AG10803 (cell line): ENCODE measurements around the gene CLIC6.

Experiments
- DNase-seq: peaks from one replicate; pipeline ENCODE4 v3.0.0; 2010; ENCODE audit warnings: low read depth
- H3K4me3 ChIP-seq: 2 replicates; pipeline ENCODE4 v1.5.1; 2011; ENCODE audit warnings: mild to moderate bottlenecking, low read length, control low read depth
- CTCF ChIP-seq: conservative IDR thresholded peaks from 2 replicates; pipeline ENCODE4 v1.5.1; 2011; ENCODE audit warnings: mild to moderate bottlenecking, low read length, control low read depth, inconsistent platforms

CLIC6 gene

GRCh38 chr21:34748862-34749261 lies 80.1 kb downstream of the CLIC6 start:
- TF ChIP-seq CTCF, result no peak
- no peak overlapping the region for H3K4me3 ChIP-seq
- DNase-seq, result no peak

- DNase-seq, result no peak
- no peak overlapping the region for H3K4me3 ChIP-seq
- no peak for TF ChIP-seq CTCF
Measured at GRCh38 chr21:34754690-34755647, 86.2 kb downstream of the CLIC6 start.

GRCh38 chr21:34761758-34762330 lies 93.0 kb downstream of the CLIC6 start:
- no peak for TF ChIP-seq CTCF
- DNase-seq, result no peak
- no peak overlapping the region for H3K4me3 ChIP-seq

GRCh38 chr21:34762786-34763185 lies 94.0 kb downstream of the CLIC6 start:
- peak; percentile 48 for TF ChIP-seq CTCF
- H3K4me3 ChIP-seq, result no peak overlapping the region
- peak; percentile 90 for DNase-seq

GRCh38 chr21:34764715-34765284 lies 96.0 kb downstream of the CLIC6 start:
- H3K4me3 ChIP-seq, result no peak overlapping the region
- no peak for TF ChIP-seq CTCF
- DNase-seq, result no peak

- H3K4me3 ChIP-seq, result no peak overlapping the region
- DNase-seq, result no peak
- TF ChIP-seq CTCF, result no peak
Measured at GRCh38 chr21:34765619-34766018, 96.8 kb downstream of the CLIC6 start.
